ENCODE measurements around the gene MBOAT2.
"Not testable (repeated sequence)": the region's sequence is repeated elsewhere in the genome, so short reads cannot be mapped to it uniquely, and the experiment has no call there.

MBOAT2 gene

DNA sequence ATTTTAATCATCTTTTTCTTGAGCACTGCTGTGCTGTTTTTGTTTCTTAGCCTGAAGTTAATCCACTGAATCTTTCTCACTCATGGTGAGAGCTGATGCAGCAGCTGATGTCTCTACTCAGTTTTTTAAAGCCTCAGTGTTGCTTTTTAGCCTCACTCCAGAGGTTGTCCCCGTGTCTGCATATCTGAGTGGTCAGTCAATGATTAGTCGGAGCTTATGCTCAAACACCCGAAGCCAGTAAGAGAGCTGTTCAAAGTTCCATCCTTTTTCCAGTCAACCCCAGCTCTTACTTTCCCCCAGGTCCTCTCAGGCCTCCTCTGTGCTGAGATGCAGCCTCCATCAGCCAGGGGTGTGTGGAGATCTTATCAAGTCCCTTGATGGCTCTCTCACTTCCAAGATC is 81.1 kb downstream of the MBOAT2 start:
- H3K4me1 ChIP-seq (ENCODE audit: low read depth, poor library complexity, severe bottlenecking): no peaks in the 10 kb centered on the region
- no peak overlapping the region for H3K9ac ChIP-seq
- TF ChIP-seq, protein P1, sequence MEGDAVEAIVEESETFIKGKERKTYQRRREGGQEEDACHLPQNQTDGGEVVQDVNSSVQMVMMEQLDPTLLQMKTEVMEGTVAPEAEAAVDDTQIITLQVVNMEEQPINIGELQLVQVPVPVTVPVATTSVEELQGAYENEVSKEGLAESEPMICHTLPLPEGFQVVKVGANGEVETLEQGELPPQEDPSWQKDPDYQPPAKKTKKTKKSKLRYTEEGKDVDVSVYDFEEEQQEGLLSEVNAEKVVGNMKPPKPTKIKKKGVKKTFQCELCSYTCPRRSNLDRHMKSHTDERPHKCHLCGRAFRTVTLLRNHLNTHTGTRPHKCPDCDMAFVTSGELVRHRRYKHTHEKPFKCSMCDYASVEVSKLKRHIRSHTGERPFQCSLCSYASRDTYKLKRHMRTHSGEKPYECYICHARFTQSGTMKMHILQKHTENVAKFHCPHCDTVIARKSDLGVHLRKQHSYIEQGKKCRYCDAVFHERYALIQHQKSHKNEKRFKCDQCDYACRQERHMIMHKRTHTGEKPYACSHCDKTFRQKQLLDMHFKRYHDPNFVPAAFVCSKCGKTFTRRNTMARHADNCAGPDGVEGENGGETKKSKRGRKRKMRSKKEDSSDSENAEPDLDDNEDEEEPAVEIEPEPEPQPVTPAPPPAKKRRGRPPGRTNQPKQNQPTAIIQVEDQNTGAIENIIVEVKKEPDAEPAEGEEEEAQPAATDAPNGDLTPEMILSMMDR (conservative IDR thresholded peaks at IDR 0.05; ENCODE audit: low read depth, low read length): no peak
- H3K27me3 ChIP-seq (ENCODE audit: insufficient read depth, low read depth): no peaks in the 10 kb centered on the region
- no peak overlapping the region for H2AFZ ChIP-seq (ENCODE audit: low read depth)
- H4K20me1 ChIP-seq (ENCODE audit: insufficient read depth): no peaks in the 10 kb centered on the region
- H3K4me3 ChIP-seq (IDR thresholded peaks at IDR 0.05; ENCODE audit: insufficient read depth, low read depth, low read length): no peak overlapping the region
- H3K27ac ChIP-seq: no peak overlapping the region
- H3K79me2 ChIP-seq (ENCODE audit: insufficient read depth, low read depth): no peaks in the 10 kb centered on the region
- H3K4me2 ChIP-seq: no peak overlapping the region
- no peaks in the 10 kb centered on the region for H3K36me3 ChIP-seq (ENCODE audit: insufficient read depth)

DNA sequence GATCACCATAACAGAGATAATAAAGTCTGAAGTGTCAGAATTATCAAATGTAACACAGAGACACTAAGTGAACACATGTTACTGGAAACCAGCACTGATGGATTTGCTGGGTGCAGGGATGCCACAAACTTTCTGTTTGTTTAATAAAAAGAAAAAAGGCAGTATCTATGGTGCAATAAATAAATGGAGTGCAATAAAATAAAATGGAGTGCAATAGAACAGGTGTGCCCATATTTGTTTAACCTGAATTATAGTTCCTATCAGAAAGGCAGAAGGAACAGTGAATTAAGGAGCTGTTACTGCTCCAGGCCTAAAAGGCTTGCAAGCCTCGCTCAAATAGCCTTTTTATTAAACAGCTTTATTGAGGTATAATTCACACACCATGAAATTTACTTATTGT is 85.1 kb downstream of the MBOAT2 start:
- no peaks in the 10 kb centered on the region for H3K79me2 ChIP-seq (ENCODE audit: insufficient read depth, low read depth)
- no peak overlapping the region for H3K4me3 ChIP-seq (IDR thresholded peaks at IDR 0.05; ENCODE audit: insufficient read depth, low read depth, low read length)
- H3K27ac ChIP-seq: no peak overlapping the region
- H3K9ac ChIP-seq: no peak overlapping the region
- no peaks in the 10 kb centered on the region for H3K27me3 ChIP-seq (ENCODE audit: insufficient read depth, low read depth)
- H2AFZ ChIP-seq (ENCODE audit: low read depth): no peak overlapping the region
- H3K4me1 ChIP-seq (ENCODE audit: low read depth, poor library complexity, severe bottlenecking): no peaks in the 10 kb centered on the region
- TF ChIP-seq, protein P1 (conservative IDR thresholded peaks at IDR 0.05; ENCODE audit: low read depth, low read length): no peak
- no peaks in the 10 kb centered on the region for H3K36me3 ChIP-seq (ENCODE audit: insufficient read depth)
- no peak overlapping the region for H3K4me2 ChIP-seq
- H4K20me1 ChIP-seq (ENCODE audit: insufficient read depth): no peaks in the 10 kb centered on the region

DNA sequence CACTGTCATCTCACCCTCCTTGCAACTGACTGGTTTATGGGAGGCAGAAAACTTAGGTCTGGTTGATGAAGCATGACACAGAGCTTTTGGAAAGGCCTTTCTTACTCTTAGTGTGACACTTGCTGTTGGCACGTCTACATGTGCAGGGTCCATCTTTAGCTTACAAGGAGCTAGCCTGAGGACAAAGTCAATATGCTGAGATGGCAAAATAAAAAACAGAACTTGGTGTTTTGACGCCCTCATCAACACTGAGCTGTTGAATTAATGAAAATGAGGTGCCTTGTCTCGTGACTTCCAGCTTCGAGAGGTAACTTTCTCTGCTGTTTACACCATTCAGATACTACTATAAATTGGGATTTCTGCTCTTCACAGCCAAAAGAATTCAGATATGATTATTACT is 87.5 kb downstream of the MBOAT2 start:
- no peaks in the 10 kb centered on the region for H4K20me1 ChIP-seq (ENCODE audit: insufficient read depth)
- no peaks in the 10 kb centered on the region for H3K79me2 ChIP-seq (ENCODE audit: insufficient read depth, low read depth)
- no peak overlapping the region for H3K4me3 ChIP-seq (IDR thresholded peaks at IDR 0.05; ENCODE audit: insufficient read depth, low read depth, low read length)
- no peak overlapping the region for H3K27ac ChIP-seq
- H3K4me2 ChIP-seq: no peak overlapping the region
- H3K9ac ChIP-seq: no peak overlapping the region
- TF ChIP-seq, protein P1 (conservative IDR thresholded peaks at IDR 0.05; ENCODE audit: low read depth, low read length): no peak
- H3K27me3 ChIP-seq (ENCODE audit: insufficient read depth, low read depth): no peaks in the 10 kb centered on the region
- H3K36me3 ChIP-seq (ENCODE audit: insufficient read depth): no peaks in the 10 kb centered on the region
- H2AFZ ChIP-seq (ENCODE audit: low read depth): no peak overlapping the region
- H3K4me1 ChIP-seq (ENCODE audit: low read depth, poor library complexity, severe bottlenecking): no peaks in the 10 kb centered on the region

DNA sequence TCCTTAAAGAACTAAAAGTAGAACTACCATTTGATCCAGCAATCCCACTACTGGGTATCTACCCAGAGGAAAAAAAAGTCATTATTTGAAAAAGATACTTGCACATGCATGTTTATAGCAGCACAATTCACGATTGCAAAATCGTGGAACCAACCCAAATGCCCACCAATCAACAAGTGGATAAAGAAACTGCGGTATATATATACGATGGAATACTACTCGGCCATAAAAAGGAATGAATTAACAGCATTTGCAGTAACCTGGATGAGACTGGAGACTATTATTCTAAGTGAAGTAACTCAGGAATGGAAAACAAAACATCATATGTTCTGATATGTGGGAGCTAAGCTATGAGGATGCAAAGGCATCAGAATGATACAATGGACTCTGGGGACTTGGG is 89.7 kb downstream of the MBOAT2 start:
- not testable (repeated sequence) for H2AFZ ChIP-seq (ENCODE audit: low read depth); H3K27ac ChIP-seq; H3K4me1 ChIP-seq (ENCODE audit: low read depth, poor library complexity, severe bottlenecking); H3K9ac ChIP-seq; H3K36me3 ChIP-seq (ENCODE audit: insufficient read depth); H3K4me3 ChIP-seq (IDR thresholded peaks at IDR 0.05; ENCODE audit: insufficient read depth, low read depth, low read length); H3K4me2 ChIP-seq; H3K79me2 ChIP-seq (ENCODE audit: insufficient read depth, low read depth); H3K27me3 ChIP-seq (ENCODE audit: insufficient read depth, low read depth); H4K20me1 ChIP-seq (ENCODE audit: insufficient read depth)

DNA sequence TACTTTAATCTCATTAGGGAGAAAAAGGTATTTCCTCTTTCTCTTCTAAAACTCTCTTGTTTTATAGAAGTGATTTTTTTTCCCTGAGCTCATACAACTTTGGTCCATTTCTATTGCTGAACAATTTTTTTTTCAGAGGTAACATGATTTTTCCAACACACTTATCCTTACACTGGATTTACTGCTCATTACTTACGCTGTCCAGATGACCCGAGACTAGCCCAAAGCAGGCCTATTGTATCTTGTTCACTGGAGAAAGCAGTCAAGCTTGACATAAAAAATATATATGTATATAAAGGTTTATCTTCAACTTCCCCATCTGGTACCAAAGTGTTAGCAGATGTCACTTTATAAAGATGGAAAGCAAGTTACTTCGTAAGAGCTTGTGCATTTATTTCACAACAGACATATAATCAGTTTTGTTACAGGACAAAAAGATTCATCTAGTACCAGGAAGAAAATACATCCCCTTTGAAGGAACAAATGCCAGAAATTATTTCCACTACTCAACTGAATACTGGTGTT is 95.7 kb downstream of the MBOAT2 start:
- Histone ChIP-seq H3K4me3 (IDR thresholded peaks at IDR 0.05; ENCODE audit: insufficient read depth, low read depth, low read length) (no peak overlapping the region), H3K4me1 (ENCODE audit: low read depth, poor library complexity, severe bottlenecking) (no peaks in the 10 kb centered on the region), H3K9ac (no peak overlapping the region), H3K4me2 (no peak overlapping the region), H3K27ac (no peak overlapping the region), H3K36me3 (ENCODE audit: insufficient read depth) (no peaks in the 10 kb centered on the region), H4K20me1 (ENCODE audit: insufficient read depth) (no peaks in the 10 kb centered on the region), H3K79me2 (ENCODE audit: insufficient read depth, low read depth) (no peaks in the 10 kb centered on the region), H2AFZ (ENCODE audit: low read depth) (no peak overlapping the region), H3K27me3 (ENCODE audit: insufficient read depth, low read depth) (no peaks in the 10 kb centered on the region)
- TF ChIP-seq, protein P1 (conservative IDR thresholded peaks at IDR 0.05; ENCODE audit: low read depth, low read length): no peak

DNA sequence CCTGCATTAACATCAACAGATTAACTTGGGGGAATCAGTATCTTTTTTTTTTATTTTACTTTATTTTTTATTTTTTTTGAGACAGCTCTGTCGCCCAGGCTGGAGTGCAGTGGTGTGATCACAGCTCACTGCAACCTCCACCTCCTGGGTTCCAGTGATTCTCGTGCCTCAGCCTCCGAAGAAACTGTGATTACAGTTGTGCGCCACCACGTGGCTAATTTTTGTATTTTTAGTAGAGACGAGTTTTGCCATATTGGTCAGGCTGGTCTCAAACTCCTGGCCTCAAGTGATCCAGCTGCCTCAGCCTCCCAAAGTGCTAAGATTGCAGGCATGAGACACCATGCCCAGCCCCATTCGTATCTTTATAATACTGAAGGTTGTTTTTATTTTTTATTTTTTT is 99.6 kb downstream of the MBOAT2 start:
- H3K4me1 ChIP-seq (ENCODE audit: low read depth, poor library complexity, severe bottlenecking); H3K27me3 ChIP-seq (ENCODE audit: insufficient read depth, low read depth); H4K20me1 ChIP-seq (ENCODE audit: insufficient read depth); H3K27ac ChIP-seq; H3K4me3 ChIP-seq (IDR thresholded peaks at IDR 0.05; ENCODE audit: insufficient read depth, low read depth, low read length); H3K79me2 ChIP-seq (ENCODE audit: insufficient read depth, low read depth); H2AFZ ChIP-seq (ENCODE audit: low read depth); H3K4me2 ChIP-seq; H3K36me3 ChIP-seq (ENCODE audit: insufficient read depth); H3K9ac ChIP-seq: not testable (repeated sequence)

DNA sequence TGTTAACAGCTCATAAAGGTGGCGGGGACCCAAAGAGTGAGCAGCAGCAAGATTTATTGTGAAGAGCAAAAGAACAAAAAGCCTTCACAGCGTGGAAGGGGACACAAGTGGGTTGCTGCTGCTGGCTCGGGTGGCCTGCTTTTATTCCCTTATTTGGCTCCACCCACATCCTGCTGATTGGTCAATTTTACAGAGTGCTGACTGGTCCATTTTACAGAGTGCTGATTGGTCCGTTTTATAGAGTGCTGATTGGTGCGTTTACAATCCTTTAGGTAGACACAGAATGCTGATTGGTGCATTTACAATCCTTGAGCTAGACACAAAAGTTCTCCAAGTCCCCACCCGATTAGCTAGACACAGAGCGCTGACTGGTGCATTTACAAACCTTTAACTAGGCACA is 100.7 kb downstream of the MBOAT2 start:
- not testable (repeated sequence) for H3K4me2 ChIP-seq; H3K9ac ChIP-seq; H3K36me3 ChIP-seq (ENCODE audit: insufficient read depth); H2AFZ ChIP-seq (ENCODE audit: low read depth); H4K20me1 ChIP-seq (ENCODE audit: insufficient read depth); H3K4me3 ChIP-seq (IDR thresholded peaks at IDR 0.05; ENCODE audit: insufficient read depth, low read depth, low read length); H3K79me2 ChIP-seq (ENCODE audit: insufficient read depth, low read depth); H3K4me1 ChIP-seq (ENCODE audit: low read depth, poor library complexity, severe bottlenecking); H3K27ac ChIP-seq; H3K27me3 ChIP-seq (ENCODE audit: insufficient read depth, low read depth)

All from KMS-11 (cell line).